ENCODE measurements around the gene BCAS4.

Gene BCAS4

GRCh38 chr20:50826121-50826520 lies 31.3 kb downstream of the BCAS4 start:
- Histone ChIP-seq H3K9me3 (ENCODE audit: low read length) (no peaks in the 10 kb centered on the region), H3K27me3 (ENCODE audit: insufficient read depth, low read length) (no peaks in the 10 kb centered on the region), H3K4me3 (ENCODE audit: low read length) (no peak overlapping the region), H3K36me3 (ENCODE audit: insufficient read depth, low read length) (no peaks in the 10 kb centered on the region), H3K4me1 (ENCODE audit: insufficient read depth, low read length) (no peaks in the 10 kb centered on the region), H2AFZ (ENCODE audit: low read depth, low read length) (no peak overlapping the region)

DNA sequence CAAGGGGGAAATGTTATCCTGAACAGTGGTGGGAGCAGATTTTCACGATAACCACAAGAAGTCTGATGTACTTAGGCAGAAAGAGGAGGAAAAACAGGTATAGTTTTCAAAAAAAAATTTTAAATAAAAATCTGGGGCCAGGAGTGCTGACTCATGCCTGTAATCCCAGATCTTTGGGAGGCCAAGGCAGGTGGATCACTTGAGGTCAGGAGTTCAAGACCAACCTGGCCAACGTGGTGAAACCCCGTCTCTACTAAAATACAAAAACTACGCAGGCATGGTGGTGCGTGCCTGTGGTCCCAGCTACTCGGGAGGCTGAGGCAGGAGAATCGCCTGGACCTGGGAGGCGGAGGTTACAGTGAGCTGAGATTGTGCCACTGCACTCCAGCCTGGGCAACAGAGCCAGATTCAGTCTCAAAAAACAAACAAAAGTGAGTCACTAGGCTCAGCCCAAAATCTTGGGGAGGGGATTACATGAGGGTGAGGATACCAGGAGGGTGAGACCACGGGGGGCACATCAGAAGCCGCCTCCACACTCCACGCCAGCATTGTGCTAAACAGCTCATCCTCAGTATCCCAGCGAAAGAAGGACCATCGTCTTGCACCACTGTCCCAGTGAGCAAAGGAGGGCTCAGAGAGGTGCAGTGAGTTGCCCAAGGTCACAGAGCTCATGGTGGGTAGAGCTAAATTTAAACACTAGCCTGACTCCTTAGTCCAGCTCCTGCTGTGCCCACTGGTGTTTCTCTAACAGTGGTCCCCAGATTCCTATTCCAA lies 33.7 kb downstream of the BCAS4 start:
- Histone ChIP-seq H2AFZ (ENCODE audit: low read depth, low read length) (no peak overlapping the region), H3K36me3 (ENCODE audit: insufficient read depth, low read length) (no peaks in the 10 kb centered on the region), H3K27me3 (ENCODE audit: insufficient read depth, low read length) (no peaks in the 10 kb centered on the region), H3K9me3 (ENCODE audit: low read length) (no peaks in the 10 kb centered on the region), H3K4me1 (ENCODE audit: insufficient read depth, low read length) (no peaks in the 10 kb centered on the region), H3K4me3 (ENCODE audit: low read length) (no peak overlapping the region)

- Histone ChIP-seq H3K9me3 (ENCODE audit: low read length) (no peaks in the 10 kb centered on the region), H3K36me3 (ENCODE audit: insufficient read depth, low read length) (no peaks in the 10 kb centered on the region), H3K27me3 (ENCODE audit: insufficient read depth, low read length) (no peaks in the 10 kb centered on the region), H2AFZ (ENCODE audit: low read depth, low read length) (no peak overlapping the region), H3K4me1 (ENCODE audit: insufficient read depth, low read length) (no peaks in the 10 kb centered on the region), H3K4me3 (ENCODE audit: low read length) (no peak overlapping the region)
Measured at GRCh38 chr20:50831622-50832021, 36.8 kb downstream of the BCAS4 start.

GRCh38 chr20:50834599-50835005 lies 39.7 kb downstream of the BCAS4 start:
- H3K9me3 ChIP-seq (ENCODE audit: low read length) = no peaks in the 10 kb centered on the region
- no peaks in the 10 kb centered on the region for H3K4me1 ChIP-seq (ENCODE audit: insufficient read depth, low read length)
- H2AFZ ChIP-seq (ENCODE audit: low read depth, low read length) = no peak overlapping the region
- H3K4me3 ChIP-seq (ENCODE audit: low read length) = no peak overlapping the region
- no peaks in the 10 kb centered on the region for H3K27me3 ChIP-seq (ENCODE audit: insufficient read depth, low read length)
- no peaks in the 10 kb centered on the region for H3K36me3 ChIP-seq (ENCODE audit: insufficient read depth, low read length)

DNA sequence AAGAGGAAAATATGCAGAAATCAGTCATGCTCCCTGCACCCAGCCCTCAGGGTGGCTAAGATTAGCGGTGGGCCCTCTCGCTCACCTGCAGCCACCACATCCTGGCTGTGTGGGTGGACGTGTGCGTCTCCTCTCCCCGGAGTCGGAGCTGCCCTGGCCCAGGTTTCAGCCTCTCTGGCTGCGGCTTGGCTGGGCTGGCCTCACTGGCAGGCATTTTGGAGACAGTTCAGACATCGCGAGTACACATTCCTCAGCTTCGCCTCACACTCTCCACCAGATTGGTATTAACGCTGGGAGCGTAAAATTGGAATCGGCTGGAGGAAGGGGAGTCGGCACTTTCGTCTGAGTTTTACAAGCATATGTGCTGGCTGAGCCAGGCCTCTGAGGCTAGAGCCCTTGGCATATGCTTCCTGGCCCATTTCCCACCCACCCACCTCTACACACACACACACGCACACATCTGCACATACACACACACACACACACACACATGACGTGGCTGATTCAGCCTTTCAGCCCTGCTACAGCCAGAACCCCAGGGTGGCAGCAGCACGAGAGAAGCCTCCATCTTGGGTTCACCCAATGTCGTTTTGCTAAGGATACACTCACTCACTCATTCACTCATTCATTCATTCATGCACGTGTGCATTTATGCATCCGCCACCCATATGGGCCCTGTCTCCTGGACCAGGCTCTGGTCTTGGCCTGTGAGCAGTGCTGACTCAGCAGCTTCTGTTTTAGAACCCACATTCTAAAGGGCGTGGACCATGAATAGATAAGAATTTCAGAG lies 42.9 kb downstream of the BCAS4 start:
- no peak overlapping the region for H2AFZ ChIP-seq (ENCODE audit: low read depth, low read length)

GRCh38 chr20:50838322-50838625 lies 43.4 kb downstream of the BCAS4 start:
- H3K36me3 ChIP-seq (ENCODE audit: insufficient read depth, low read length) = no peaks in the 10 kb centered on the region
- H3K4me3 ChIP-seq (ENCODE audit: low read length) = no peak overlapping the region
- H3K4me1 ChIP-seq (ENCODE audit: insufficient read depth, low read length) = no peaks in the 10 kb centered on the region
- no peaks in the 10 kb centered on the region for H3K9me3 ChIP-seq (ENCODE audit: low read length)
- no peaks in the 10 kb centered on the region for H3K27me3 ChIP-seq (ENCODE audit: insufficient read depth, low read length)
- H2AFZ ChIP-seq (ENCODE audit: low read depth, low read length) = no peak overlapping the region

More for the DNA sequence above, 42.9 kb downstream of the BCAS4 start:
- no peaks in the 10 kb centered on the region for H3K27me3 ChIP-seq (ENCODE audit: insufficient read depth, low read length)
- no peaks in the 10 kb centered on the region for H3K9me3 ChIP-seq (ENCODE audit: low read length)
- H3K36me3 ChIP-seq (ENCODE audit: insufficient read depth, low read length) = no peaks in the 10 kb centered on the region
- no peak overlapping the region for H3K4me3 ChIP-seq (ENCODE audit: low read length)
- H3K4me1 ChIP-seq (ENCODE audit: insufficient read depth, low read length) = no peaks in the 10 kb centered on the region

DNA sequence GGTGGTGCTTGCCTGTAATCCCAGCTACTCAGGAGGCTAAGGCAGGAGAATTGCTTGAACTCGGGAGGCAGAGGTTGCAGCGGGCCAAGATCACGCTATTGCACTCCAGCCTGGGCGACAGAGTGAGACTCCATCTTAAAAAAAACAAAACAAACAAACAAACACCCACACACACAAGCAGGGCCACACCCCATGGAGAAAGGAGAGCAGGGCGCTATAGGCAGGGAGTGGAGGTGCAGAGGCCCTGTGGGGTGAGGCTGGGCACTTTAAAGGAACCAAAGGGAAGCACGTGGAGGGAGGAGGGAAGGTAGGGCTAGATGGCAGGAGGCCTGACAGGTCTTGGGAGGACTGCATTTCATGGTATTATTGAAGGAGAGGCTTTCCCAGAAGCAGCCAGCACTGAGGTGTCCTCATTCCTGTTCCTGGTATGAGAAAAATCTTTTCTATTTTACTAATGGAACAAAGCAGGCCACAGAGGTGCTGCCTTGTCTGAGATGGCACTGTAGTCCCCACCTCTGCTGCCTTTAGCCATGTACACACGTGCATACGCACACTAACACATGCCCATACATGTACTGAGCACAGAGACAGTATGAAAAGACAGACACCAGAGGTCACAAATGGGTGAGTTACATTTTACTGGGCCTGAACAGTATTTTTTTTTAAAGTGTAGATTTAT lies 44.0 kb downstream of the BCAS4 start:
- Histone ChIP-seq H3K4me1 (ENCODE audit: insufficient read depth, low read length) (no peaks in the 10 kb centered on the region), H3K36me3 (ENCODE audit: insufficient read depth, low read length) (no peaks in the 10 kb centered on the region), H3K4me3 (ENCODE audit: low read length) (no peak overlapping the region), H2AFZ (ENCODE audit: low read depth, low read length) (no peak overlapping the region), H3K27me3 (ENCODE audit: insufficient read depth, low read length) (no peaks in the 10 kb centered on the region), H3K9me3 (ENCODE audit: low read length) (no peaks in the 10 kb centered on the region)

GRCh38 chr20:50842821-50843220 lies 48.0 kb downstream of the BCAS4 start:
- H3K9me3 ChIP-seq (ENCODE audit: low read length) = no peaks in the 10 kb centered on the region
- no peak overlapping the region for H3K4me3 ChIP-seq (ENCODE audit: low read length)
- no peak overlapping the region for H2AFZ ChIP-seq (ENCODE audit: low read depth, low read length)
- no peaks in the 10 kb centered on the region for H3K36me3 ChIP-seq (ENCODE audit: insufficient read depth, low read length)
- no peaks in the 10 kb centered on the region for H3K4me1 ChIP-seq (ENCODE audit: insufficient read depth, low read length)
- no peaks in the 10 kb centered on the region for H3K27me3 ChIP-seq (ENCODE audit: insufficient read depth, low read length)

- H3K27me3 ChIP-seq (ENCODE audit: insufficient read depth, low read length) = no peaks in the 10 kb centered on the region
- no peak overlapping the region for H2AFZ ChIP-seq (ENCODE audit: low read depth, low read length)
- no peak overlapping the region for H3K4me3 ChIP-seq (ENCODE audit: low read length)
- no peaks in the 10 kb centered on the region for H3K4me1 ChIP-seq (ENCODE audit: insufficient read depth, low read length)
- no peaks in the 10 kb centered on the region for H3K9me3 ChIP-seq (ENCODE audit: low read length)
- H3K36me3 ChIP-seq (ENCODE audit: insufficient read depth, low read length) = no peaks in the 10 kb centered on the region
Measured at GRCh38 chr20:50843331-50844276, 48.7 kb downstream of the BCAS4 start.

DNA sequence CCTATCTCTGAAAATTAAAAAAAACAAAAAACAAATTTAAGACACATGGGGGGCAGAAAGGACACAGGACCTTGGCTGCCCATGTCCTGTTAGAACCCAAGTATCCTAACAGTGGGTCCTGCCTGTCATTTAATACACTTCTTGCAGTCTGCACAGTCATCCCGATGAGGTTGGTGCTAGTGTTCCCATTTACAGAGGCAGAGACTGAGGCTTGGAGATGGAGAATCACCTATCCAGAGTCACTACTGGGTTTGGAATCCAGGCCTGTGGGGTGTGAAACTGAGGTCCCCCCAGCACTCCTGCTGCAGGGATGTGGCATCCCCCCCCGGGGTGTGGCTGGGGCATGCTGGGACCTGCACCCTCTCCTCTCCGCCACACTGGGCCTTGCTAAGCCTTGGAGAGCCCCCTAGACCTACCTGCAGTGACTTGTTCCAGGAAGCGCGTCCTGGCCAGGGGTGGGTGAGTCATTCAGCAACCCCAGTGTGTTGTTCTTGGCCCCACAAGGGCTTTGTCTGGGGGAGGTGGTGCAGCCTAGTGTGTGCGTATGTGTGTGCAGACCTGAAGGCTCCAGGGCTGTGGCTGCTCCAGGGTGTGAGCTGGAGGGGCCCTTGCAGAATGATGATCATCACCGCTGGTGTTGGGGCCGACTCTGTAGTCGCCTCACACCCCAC lies 49.7 kb downstream of the BCAS4 start:
- no peak overlapping the region for H3K4me3 ChIP-seq (ENCODE audit: low read length)
- no peaks in the 10 kb centered on the region for H3K27me3 ChIP-seq (ENCODE audit: insufficient read depth, low read length)
- no peaks in the 10 kb centered on the region for H3K36me3 ChIP-seq (ENCODE audit: insufficient read depth, low read length)
- H2AFZ ChIP-seq (ENCODE audit: low read depth, low read length) = no peak overlapping the region
- no peaks in the 10 kb centered on the region for H3K4me1 ChIP-seq (ENCODE audit: insufficient read depth, low read length)
- H3K9me3 ChIP-seq (ENCODE audit: low read length) = no peaks in the 10 kb centered on the region

DNA sequence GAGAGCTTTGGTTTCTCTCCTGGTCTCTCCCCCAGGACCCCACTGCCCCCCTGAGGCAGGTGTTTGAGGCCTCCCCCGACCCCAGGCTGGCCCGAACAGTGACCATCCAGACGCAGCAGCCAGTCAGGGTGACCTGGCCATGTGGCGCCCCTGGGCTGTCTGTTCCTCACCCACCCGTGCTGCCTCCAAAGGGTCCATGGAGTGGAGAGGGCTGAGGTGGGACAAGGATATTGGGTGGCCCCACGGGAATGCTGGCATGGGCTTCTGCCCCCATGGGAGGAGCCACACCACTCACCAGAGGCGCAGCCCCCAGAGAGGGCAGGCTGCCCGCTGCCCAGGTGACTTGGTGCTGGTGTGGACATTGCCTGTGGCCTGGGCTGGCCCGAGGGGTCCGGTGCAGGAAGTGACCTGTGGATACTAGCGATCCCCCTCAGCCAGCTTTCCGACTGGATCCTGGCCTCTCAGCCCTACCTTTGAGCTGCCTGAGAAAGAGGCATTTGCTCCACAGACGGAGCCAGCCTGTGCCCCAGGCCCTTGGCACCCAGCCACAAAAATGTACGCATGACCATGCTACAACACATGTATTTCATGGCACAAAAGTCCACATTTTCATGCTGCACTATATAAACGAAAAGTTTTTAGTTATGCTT lies 50.8 kb downstream of the BCAS4 start:
- Histone ChIP-seq H3K9me3 (ENCODE audit: low read length) (no peaks in the 10 kb centered on the region), H3K4me1 (ENCODE audit: insufficient read depth, low read length) (no peaks in the 10 kb centered on the region), H3K27me3 (ENCODE audit: insufficient read depth, low read length) (no peaks in the 10 kb centered on the region), H2AFZ (ENCODE audit: low read depth, low read length) (no peak overlapping the region), H3K4me3 (ENCODE audit: low read length) (no peak overlapping the region), H3K36me3 (ENCODE audit: insufficient read depth, low read length) (no peaks in the 10 kb centered on the region)

DNA sequence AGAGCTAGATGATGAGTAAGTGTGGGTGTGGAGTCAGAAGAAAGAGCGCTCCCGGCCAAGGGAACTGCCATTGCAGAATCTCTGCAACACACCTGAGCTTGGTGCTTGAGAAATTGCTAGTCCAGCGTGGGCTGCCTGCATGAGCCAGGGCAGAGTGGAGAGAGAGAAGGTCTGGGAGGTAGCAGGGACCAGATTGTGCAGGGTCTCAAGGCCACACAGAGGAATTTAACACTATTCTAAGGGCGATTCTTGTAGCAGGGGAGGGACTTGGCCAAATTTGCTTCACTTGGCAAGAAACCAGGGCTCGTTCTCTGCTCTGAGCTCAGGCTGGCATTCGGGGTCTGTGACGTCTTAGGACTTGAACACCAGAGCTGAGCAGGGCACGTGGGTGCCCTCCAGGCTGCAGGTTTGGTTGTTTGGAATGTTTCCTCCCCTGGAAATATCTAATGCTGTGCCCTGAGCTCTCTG lies 53.5 kb downstream of the BCAS4 start:
- H3K9me3 ChIP-seq (ENCODE audit: low read length) = no peaks in the 10 kb centered on the region
- H3K4me3 ChIP-seq (ENCODE audit: low read length) = no peak overlapping the region
- no peaks in the 10 kb centered on the region for H3K27me3 ChIP-seq (ENCODE audit: insufficient read depth, low read length)
- no peaks in the 10 kb centered on the region for H3K4me1 ChIP-seq (ENCODE audit: insufficient read depth, low read length)
- no peaks in the 10 kb centered on the region for H3K36me3 ChIP-seq (ENCODE audit: insufficient read depth, low read length)
- H2AFZ ChIP-seq (ENCODE audit: low read depth, low read length) = no peak overlapping the region
